Left kidney (tissue), 2 donors: ENCODE data around the gene WNK1. TPM values are rescaled to one million over a fixed set of nuclear protein-coding genes. Genes with fewer than 3 reads are reported as not detected.
"Not testable (repeated sequence)": the region's sequence is repeated elsewhere in the genome, so short reads cannot be mapped to it uniquely, and the experiment has no call there.

Experiments used
- DNase-seq: peaks from one replicate; pipeline ENCODE4 v3.0.0-alpha.2; 2013
- polyA plus RNA-seq: library from polyadenylated mRNA; unstranded; fragments of 120-200 nt; gene quantifications from one replicate; pipeline ENCODE4 v1.2.1, GENCODE V29; 2013; ENCODE audit not compliant: insufficient read length

Gene WNK1
- polyA plus RNA-seq, 1 donor, result 132 TPM

GRCh38 chr12:812950-813349, 60.6 kb downstream of the WNK1 start:
- no peak for DNase-seq

GRCh38 chr12:817456-817855, 65.1 kb downstream of the WNK1 start:
- DNase-seq, result not testable (repeated sequence)

GRCh38 chr12:817941-818600, 65.7 kb downstream of the WNK1 start:
- DNase-seq, result no peak

GRCh38 chr12:818733-819132, 66.4 kb downstream of the WNK1 start:
- no peak for DNase-seq

GRCh38 chr12:820336-820735, 68.0 kb downstream of the WNK1 start:
- DNase-seq, result no peak

- DNase-seq, result no peak
Observed at GRCh38 chr12:823028-823698, 70.8 kb downstream of the WNK1 start.

- no peak for DNase-seq
Observed at GRCh38 chr12:826331-826730, 74.0 kb downstream of the WNK1 start.

GRCh38 chr12:828726-829395, 76.5 kb downstream of the WNK1 start:
- DNase-seq, result no peak

- no peak for DNase-seq
Observed at GRCh38 chr12:830111-830867, 77.9 kb downstream of the WNK1 start.

GRCh38 chr12:835754-836518, 83.6 kb downstream of the WNK1 start:
- DNase-seq, result no peak

GRCh38 chr12:836952-837351, 84.6 kb downstream of the WNK1 start:
- DNase-seq, result no peak

- no peak for DNase-seq
Observed at GRCh38 chr12:837548-837947, 85.2 kb downstream of the WNK1 start.

GRCh38 chr12:843609-844008, 91.2 kb downstream of the WNK1 start:
- no peak for DNase-seq

GRCh38 chr12:846421-846820, 94.0 kb downstream of the WNK1 start:
- DNase-seq, result peak; percentile 18

GRCh38 chr12:848173-848865, 95.9 kb downstream of the WNK1 start:
- DNase-seq, result no peak

GRCh38 chr12:848882-849527, 96.6 kb downstream of the WNK1 start:
- DNase-seq, result no peak

- not testable (repeated sequence) for DNase-seq
Observed at GRCh38 chr12:849733-850437, 97.5 kb downstream of the WNK1 start.

- no peak for DNase-seq
Observed at GRCh38 chr12:851343-851742, 99.0 kb downstream of the WNK1 start.

- DNase-seq, result no peak
Observed at GRCh38 chr12:851913-852312, 99.5 kb downstream of the WNK1 start.

GRCh38 chr12:852864-853263, 100.5 kb downstream of the WNK1 start:
- no peak for DNase-seq
